NCI-H69 (cell line): ENCODE data around the gene KRT77.
A peak's percentile ranks its signal among the peaks of the same experiment; 100 is the strongest.
"Not testable (repeated sequence)": the region's sequence is repeated elsewhere in the genome, so short reads cannot be mapped to it uniquely, and the experiment has no call there.

Experiments used
- DNase-seq: peaks from one replicate; lab custom pipeline; 2025; lab: John Stamatoyannopoulos, UW

The KRT77 gene

DNA sequence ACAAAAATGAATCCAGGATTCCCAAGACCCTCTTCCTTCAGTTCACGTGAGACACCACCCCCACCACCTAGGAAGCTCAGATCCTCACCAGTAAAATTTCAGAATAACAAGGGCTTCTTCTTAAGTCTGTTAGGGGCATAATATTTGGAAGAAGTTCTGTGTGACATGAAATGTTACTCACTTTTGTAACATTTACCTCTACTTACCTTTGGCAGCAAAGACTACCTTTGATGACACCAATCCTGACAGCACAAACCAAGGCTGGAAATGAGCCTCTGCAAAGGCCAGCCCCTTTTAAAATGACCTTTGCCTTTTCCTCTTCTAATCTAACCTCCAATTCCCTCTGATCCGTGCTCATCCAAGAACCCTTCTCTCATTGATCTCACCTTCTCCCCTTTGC is 19.4 kb upstream of the KRT77 start:
- no peak for DNase-seq

DNA sequence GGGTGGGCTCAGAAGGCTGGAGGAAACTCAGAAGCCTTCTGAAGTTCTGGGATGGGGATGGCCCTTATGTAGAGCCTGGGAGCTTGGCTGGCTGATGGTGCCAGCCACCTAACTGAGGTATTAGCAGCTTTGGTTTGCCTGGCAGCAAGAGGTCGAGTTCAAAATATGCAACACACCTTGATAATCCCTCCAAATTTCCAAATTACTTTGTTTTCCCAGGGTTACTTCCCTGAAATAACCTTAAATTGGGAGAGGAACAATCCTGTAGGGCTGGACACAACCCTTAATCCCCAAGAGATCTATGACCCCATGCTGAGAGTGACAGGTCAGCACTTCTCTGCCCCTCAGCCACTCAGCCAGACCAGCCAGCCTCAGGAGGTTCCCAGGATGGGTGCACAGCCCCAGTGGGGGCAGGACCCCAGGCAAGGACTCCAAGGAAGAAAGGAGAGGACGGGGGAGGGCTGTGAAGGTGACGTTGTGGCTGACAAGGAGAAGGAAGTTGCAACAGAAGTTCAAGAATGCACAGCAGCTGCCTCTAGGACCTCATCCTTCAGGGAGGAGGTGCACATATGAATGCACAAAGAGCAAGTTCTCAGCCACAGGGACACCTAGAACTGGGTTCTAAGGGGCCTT is 18.6 kb upstream of the KRT77 start:
- no peak for DNase-seq

DNA sequence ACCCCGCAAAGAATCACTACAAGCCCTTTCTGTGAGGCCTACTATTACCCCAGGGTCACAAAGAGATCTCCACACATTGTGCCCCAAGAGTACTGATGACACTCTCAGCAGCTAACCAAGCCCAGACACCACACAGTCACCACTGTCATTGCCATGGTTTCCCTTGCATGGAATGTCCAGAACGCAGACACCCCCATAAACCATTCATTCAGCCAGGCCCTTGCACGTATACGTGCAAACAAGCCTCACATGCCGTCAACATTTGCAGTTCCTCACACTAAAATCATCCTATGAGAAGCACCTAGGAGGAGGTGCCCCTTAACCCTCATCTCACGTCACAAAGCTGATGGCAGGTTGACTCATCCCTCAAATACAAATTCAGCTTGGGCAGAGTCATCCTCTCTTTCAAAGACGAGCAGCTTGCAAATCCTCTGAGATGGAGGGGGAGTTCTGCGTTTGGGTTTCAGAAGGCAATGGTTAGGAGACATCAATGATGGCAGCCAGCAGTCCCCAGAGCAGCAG is 17.1 kb upstream of the KRT77 start:
- no peak for DNase-seq

DNA sequence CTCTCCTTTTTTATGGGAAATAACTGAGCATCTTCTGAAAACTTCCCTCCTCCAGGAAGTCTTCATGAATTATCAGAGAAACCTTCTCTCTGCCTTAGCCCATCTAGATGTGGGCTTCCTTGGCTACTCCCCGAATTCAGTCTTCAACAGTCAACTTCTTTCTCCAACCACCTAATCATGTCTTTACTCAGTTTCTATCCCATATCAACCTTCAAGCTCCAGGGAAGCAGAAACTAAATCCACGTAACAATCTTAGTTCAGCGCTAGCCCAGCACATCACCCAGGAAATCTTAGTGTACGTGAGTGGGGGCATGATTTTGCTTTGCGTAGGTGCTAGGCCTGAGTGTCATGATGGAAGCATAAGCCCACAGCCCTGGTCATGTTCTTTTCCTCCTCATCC is 12.7 kb upstream of the KRT77 start:
- DNase-seq: no peak

DNA sequence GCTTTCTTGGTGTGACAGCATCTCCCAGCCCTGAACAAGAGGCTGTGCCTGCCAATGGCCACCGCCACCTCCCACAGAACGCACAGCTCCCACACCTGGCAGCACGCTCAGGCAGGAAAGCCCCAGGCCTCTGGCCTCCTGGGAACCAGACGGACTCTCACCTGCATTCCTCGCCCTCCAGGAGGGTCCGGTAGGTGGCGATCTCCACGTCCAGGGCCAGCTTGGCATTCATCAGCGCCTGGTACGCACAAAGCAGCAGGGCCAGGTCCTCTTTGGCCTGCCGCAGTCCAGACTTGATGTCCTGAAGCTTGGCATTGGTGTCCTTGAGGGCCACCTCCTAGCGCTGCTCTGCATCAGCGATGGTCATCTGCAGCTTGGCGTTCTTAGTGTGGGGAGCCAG is 12.1 kb upstream of the KRT77 start:
- no peak for DNase-seq

DNA sequence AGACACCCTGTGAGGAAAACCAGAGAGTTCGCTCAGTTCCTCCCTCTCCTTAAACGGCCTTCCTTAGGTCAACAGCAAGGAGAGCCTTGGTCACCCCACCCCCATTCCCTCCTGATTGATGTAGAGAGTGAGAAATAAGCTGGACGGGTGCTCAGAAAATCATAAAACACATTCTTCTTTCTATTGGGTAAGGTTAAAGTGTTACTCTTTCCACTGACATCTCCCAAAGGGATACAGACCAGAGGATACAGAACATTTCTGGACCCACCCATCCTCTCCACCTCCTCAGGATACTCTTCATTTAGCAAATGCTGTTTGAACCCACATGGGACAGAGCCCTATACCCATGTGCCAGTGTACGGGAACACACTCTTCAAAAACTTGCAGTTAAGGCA is 11.6 kb upstream of the KRT77 start:
- DNase-seq: no peak

DNA sequence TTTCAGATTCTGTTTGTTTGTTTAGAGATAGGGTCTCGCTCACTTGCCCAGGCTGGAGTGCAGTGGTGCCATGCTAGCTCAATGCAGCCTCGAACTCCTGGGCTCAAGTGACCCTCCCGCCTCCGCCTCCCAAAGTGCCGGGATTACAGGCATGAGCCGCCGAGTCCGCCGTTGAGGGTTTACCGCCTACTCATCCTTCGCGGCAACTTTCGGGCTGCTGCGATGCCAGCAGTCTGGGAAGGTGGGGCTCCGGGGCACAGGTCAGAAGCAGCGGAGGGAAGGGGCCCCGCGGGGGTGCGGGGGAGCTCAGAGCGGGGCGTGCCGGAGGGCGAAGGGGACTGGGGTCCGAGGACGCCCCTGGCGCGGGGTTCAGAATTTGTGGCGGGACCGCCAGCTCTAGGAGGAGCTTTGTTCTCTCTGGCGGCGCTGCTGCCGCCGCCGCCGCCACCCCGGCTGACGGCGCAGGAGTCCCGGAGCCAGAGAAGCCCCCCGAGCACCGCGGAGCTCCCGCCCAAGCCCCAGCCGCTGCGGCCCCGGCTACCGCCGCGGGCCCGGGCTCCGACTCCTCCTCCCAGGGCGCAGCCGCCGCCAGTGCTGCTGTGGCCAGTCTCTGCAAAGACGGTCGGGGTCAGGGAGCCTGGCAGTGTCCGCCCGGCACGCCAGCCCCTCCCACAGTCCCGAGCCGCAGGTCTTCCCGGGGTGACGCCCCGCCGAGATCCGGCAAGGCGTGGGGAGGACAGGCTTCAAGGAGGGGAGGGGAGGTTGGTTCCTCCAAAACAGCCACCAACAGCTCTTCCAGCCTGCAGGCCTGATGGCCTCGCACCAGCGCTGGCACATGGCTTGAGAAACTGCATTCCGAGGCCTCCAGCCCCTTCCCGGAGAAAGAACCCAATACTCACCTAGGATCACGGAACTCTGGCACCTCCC is 10.9 kb upstream of the KRT77 start:
- no peak for DNase-seq

DNA sequence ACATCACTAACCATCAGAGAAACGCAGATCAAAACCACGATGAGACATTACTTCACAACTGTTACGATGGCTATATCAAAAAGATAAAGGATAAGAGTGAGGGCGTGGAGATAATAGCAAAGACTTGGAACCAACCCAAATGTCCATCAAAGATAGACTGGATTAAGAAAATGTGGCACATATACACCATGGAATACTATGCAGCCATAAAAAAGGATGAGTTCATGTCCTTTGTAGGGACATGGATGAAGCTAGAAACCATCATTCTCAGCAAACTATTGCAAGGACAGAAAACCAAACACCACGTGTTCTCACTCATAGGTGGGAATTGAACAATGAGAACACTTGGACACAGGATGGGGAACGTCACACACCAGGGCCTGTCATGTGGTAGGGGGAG is 8.8 kb upstream of the KRT77 start:
- DNase-seq: not testable (repeated sequence)

DNA sequence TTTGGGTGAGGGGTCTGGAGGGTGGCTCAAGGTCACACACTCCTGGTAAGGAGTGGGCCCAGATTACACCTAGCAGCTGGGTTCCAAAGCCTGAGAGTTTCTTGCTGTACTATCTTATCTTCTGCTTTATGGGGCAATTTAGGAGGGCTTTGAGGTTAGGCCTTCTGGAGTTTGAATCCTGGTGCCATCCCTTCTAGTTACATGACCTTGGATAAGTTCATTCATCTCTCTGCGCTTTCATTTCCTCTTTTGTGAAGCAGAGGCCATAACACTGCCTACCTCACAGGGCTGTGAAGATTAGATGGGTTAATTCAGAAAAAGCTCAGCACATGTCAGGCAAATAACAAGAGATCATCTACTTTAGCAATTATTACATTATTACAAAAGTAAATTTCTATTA is 7.4 kb upstream of the KRT77 start:
- DNase-seq: no peak

DNA sequence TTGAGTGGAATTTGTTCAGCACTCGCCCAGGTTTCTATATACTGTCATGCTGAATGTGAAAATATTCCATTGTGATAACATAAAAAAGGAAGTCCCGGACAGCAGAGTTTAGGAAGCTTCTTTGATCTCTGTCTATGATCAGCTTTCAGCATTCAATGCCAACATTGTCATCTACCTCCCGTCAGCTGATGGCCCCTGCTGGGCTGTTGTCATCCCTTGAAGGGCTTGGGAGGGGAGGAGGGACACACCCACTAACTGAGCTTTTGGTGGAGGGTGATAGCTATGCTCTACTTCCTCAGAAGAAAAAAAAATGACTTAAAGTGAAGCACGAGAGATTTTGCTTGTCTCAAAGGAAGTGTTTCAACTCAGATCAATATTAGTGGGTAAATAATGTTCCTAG is 4.7 kb upstream of the KRT77 start:
- peak; percentile 4 for DNase-seq

DNA sequence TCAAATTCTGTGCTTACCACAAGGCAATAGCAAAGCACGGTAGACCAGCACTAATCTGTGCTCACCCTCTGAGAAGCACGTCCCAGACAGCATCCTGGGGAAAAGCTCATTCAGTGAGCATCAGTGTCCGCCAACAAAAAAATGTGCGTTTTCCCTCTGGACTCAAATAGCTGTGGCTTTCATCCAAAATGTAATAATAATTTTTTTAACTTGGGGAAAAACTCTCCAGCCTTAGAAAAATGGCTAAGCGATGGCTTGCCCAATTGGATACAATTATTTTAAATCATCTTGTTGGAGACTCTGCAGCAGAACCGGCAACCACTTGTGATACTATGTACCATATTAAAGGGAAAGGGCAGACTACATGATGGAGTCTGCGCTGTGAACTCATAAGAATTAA is 1.1 kb upstream of the KRT77 start:
- no peak for DNase-seq

DNA sequence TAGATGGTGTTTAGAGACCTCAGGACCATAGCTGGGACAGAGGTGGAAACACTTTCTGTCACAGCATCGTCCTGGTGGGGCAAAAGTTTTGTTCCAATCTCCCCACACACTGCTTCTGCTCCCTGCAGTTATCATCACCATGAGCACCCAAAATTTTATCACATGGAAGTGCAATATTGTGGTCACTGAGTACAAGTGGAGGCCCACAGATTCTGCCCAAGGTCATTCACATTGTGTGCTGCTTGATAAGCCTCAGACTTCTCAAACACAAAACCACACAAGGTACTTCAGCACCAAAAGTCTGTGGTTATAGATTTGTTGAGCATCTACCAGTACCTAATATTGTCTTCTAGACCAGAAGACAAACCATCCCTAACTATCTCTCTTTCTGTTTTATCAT is 554 bp upstream of the KRT77 start:
- DNase-seq: no peak

DNA sequence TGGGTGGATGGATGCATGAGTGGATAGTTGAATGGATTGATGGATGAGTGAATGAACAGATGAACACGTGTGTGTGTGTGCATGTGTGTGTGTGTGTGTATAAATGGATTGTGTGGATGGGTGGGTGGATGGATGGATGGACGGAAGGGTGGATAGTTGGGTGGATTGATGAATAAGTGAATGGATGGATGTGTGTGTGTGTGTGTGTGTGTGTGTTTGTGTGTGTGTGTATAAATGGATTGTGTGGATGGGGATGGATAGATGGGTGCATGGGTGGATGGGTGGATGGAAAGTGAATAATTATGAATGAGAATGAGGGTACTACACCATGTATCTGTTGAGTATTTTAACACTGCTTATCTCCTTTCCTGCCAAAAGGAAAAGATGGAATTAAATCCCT is 986 bp downstream of the KRT77 start:
- DNase-seq: no peak

DNA sequence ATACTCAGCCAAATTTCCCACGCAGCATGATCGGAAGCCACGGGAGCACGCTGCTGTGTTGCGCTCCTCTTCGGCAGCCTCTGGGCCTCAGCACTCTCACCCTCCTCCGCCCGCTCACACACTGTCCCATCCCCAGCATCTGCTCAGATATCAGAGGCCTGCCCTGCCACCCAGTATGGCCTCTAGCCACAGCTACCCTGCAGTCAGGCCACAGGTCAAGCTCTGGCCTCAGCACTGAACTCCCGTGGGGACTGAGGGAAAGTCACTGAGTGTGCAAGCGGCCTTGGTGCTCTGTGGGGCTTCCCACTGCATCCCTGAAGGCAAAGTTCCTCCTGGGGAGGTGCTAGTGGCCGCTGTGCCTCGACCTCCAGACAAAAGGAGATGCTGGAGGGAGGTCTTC is 2.0 kb downstream of the KRT77 start:
- DNase-seq: no peak

DNA sequence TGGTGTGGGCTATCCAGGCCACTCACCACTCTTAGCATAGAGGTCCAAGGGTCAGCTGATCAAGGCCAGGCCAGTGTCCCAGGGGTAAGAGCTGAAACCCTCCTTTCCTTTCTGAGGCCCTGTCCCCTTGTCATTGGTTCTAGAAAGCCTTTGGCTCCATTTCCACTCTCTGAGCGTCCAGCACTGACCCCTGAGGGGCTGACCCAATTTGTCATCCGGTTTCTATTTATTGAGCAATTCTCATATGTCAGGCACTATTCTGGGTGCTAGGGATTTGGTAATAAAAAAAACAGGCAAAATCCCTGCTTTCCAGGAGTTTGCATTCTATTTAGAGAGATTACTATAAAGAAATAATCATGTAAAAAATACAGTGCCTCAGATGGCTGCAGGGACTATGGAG is 3.4 kb downstream of the KRT77 start:
- no peak for DNase-seq

DNA sequence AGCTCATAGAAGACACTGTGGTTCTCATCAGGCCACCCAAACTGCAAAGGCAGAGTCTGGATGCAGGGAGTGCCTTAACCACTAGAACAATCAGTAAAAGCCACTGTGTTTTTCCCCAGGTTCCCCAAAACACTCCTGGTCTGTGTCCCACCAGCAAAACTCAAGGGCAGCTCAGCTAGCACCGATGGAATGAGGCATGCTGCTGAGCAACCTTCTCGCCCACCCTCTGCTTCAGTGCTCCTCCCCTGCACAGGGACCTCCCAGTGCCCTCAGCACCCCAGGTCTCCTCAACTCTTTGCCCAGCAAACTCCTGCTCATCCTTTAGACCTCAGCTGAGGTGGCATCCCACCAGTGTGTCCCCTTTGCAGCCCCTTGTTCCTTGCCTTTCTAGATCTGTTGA is 4.0 kb downstream of the KRT77 start:
- DNase-seq: no peak

DNA sequence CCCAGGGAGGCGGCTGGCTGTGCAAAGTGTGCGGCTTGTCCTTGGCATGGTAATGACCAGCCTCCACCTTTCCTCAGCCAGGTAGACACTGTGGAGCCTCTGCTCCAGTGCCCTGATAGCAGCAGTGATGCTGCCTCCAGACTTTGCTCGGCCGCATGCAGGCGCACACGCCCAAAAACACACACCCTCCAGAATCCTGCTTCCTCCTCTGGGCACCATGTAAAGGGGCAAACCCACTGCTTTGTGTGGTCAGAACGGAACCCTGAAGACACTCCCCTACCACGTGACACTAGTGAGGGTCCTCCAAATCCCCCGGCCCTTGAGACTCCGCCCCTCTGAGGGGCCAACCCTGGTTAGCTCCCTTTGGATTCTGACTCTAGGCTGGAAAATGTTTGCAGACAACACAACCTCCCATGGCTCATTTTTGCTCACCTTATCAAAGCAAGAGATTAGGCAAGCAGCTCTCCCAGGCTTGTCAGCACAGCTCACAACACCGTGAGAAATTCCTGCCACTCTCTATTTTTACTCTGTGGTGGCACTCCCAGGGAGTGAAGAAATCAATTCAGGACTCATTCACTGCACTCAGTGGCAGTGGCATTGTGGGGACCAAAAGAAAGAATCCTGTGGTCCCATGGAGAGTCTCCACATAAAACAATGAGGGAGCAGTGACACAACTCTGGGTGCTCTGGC is 4.5 kb downstream of the KRT77 start:
- DNase-seq: no peak

DNA sequence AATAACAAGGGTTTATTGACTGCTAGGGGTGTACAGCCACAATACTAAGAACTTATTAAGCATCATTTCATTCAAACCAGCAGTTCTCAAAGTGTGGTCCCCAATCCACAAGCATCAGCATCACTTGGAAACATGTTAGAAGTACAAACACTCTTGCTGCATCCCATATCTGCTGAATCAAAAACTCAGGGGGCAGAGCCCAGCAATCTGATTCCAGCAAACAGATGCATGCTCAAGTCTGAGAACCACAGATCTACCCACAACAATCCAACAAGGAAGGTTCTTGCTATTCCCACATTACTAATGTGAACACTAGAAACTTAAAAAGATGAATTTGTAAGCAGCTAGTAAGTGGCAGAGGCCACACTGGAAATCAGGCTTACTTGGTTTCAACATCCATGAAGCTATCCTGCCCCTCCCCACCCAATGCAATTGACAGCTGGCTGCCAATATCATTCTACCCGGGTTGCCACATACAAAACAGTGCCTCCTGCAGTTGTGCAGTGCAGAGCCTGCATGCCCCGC is 6.2 kb downstream of the KRT77 start:
- DNase-seq: no peak

DNA sequence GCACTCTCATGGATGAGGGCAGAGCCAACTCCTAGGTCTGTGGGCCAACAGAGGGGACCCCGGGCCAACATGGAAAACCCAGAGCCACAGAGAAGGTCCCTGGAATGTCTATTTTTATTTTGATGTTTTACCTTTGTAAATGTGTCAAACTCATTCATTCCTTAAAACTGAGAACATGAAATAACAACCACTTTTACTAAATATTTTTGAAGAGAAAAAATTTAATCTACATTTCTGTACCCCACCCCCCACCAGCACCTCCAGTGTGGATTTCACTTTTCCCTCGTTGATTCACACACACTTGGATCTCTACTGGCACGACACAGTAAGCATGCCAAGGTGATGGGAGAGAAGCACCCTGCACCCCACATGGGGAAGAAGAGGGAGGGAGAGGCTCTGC is 6.7 kb downstream of the KRT77 start:
- no peak for DNase-seq

DNA sequence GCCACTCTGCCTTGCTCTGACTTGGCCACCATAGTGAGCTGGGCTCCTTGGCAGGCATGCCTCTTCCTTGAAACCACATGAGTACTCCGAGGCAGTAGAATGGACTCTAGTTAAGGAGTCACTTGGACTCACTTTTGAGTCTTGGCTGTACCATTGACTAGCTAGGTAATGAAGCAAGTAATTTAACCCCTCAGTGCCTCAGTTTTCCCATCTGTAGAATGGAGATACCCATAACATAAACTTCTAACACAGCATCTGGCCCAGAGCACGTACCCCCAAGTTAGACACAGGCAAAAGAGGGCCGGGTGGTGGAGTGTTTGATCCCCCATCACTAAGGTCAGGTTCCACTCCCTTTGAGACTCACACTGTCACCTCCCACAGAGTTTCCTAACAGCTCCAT is 8.3 kb downstream of the KRT77 start:
- DNase-seq: no peak

DNA sequence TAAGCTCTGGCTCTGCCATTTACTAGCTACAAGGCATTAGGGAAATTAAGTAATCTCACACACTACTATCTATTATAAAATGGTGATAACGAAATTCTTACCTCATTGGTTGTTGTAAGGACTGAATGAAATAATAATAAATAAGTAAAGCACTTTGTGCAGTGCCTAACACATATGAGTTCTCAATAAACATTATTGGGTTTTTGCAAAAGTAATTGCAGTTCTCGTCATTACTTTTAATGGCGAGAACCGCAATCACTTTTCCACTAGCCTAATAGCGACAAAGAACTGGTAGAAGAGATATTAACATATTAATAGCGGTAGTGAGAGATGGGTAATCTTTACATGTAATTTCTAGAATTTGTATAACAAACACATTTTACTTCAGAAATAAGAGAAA is 9.2 kb downstream of the KRT77 start:
- DNase-seq: no peak

DNA sequence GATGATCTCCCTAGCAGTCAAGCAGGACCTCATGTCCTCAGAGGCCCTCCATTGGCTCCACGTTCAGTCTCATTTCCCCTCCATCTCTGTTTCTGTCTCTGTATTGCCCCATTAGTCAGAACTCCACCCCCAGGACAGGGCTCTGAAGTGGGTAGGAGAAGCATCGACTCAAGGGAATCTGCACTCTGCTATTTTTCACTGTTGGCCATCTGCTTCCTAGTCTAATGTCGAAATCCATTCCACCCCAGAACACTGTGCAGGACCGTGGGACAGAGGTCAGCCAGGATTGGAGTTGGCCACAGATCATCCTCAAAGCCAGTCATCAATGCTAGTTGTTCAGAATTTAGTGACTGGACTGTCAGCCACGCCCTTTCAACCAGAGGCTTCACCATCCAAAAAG is 10.1 kb downstream of the KRT77 start:
- DNase-seq: no peak

DNA sequence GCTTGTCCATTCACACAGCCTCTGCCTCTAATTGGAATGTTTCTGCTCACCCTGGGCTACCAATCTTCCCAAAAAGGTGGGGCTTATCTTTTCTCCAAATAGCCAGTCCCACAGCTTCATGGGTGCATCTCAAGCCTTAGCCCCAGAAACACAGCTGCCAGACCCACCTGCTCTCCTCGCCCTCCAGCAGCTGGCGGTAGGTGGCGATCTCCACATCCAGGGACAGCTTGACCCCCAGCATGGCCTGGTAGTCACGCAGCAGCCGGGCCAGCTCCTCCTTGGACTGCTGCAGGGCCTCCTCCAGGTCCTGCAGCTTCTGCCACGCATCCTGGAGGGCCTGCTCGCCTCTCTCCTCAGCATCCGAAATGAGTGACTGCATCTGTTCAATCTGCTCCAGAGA is 11.1 kb downstream of the KRT77 start:
- DNase-seq: no peak
